ENCODE measurements around the gene OR1E2. TPM values are rescaled to one million over a fixed set of nuclear protein-coding genes. Genes with fewer than 3 reads are reported as not detected.
A peak's percentile ranks its signal among the peaks of the same experiment; 100 is the strongest.

OR1E2 gene, protein sequence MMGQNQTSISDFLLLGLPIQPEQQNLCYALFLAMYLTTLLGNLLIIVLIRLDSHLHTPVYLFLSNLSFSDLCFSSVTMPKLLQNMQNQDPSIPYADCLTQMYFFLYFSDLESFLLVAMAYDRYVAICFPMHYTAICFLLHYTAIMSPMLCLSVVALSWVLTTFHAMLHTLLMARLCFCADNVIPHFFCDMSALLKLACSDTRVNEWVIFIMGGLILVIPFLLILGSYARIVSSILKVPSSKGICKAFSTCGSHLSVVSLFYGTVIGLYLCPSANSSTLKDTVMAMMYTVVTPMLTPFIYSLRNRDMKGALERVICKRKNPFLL
- not detected for total RNA-seq
- long read RNA-seq, donor 1 = 0 reads
- long read RNA-seq, donor 2 = 0 reads

DNA sequence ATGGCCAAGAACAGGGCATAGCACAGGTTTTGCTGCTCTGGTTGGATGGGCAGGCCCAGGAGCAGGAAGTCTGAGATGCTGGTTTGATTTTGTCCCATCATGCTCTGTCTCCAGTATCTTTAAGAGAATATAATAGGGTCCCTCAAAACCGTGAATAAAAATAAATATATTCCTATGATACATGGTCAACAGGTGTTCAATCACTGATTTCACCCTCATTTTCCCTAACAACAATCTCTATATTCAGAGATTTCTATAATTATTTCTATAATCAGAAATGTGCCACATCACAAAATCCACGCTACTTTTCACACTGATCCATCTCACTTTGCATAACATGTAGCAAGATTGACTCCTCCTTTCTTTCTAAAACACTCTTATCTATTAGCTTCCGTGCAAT lies at the start of gene OR1E2:
OR1E2 (minus strand) TSS at position 101 of the 400 bp plus-strand sequence; CDS start at position 101, 0 bp downstream.
- intact Hi-C loops (cut with DNase I, micrococcal nuclease) = no loop called here
- no peak for ATAC-seq

GRCh38 chr17:3482852-3483251 lies 49.2 kb upstream of the OR1E2 start:
- TF ChIP-seq, protein P1, sequence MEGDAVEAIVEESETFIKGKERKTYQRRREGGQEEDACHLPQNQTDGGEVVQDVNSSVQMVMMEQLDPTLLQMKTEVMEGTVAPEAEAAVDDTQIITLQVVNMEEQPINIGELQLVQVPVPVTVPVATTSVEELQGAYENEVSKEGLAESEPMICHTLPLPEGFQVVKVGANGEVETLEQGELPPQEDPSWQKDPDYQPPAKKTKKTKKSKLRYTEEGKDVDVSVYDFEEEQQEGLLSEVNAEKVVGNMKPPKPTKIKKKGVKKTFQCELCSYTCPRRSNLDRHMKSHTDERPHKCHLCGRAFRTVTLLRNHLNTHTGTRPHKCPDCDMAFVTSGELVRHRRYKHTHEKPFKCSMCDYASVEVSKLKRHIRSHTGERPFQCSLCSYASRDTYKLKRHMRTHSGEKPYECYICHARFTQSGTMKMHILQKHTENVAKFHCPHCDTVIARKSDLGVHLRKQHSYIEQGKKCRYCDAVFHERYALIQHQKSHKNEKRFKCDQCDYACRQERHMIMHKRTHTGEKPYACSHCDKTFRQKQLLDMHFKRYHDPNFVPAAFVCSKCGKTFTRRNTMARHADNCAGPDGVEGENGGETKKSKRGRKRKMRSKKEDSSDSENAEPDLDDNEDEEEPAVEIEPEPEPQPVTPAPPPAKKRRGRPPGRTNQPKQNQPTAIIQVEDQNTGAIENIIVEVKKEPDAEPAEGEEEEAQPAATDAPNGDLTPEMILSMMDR (IDR thresholded peaks at IDR 0.05) = no peak
- intact Hi-C loops (cut with DNase I, micrococcal nuclease) = no loop called here
- H3K4me1 ChIP-seq (ENCODE audit: low read depth) = peaks cover 8% of the 10 kb centered on the region
- H3K4me3 ChIP-seq = no peak overlapping the region
- no peaks in the 10 kb centered on the region for H3K36me3 ChIP-seq (ENCODE audit: low read depth)
- no peak for DNase-seq
- ATAC-seq = no peak
- H3K9me3 ChIP-seq = no peaks in the 10 kb centered on the region

More for the DNA sequence above, at the start of gene OR1E2:
- Histone ChIP-seq H3K4me3 (no peak within 1 kb of the TSS), H3K9me3 (no peaks in the 10 kb centered on the region), H3K36me3 (ENCODE audit: low read depth) (no peaks in the 10 kb centered on the region), H3K4me1 (ENCODE audit: low read depth) (no peaks in the 10 kb centered on the region)
- no peak for DNase-seq
- TF ChIP-seq, protein P1 (IDR thresholded peaks at IDR 0.05) = no peak

- DNase-seq (no peak), ATAC-seq (no peak)
- Histone ChIP-seq H3K36me3 (ENCODE audit: low read depth) (no peaks in the 10 kb centered on the region), H3K4me3 (no peak overlapping the region), H3K9me3 (no peaks in the 10 kb centered on the region), H3K4me1 (ENCODE audit: low read depth) (peaks cover 21% of the 10 kb centered on the region)
- TF ChIP-seq, protein P1 (IDR thresholded peaks at IDR 0.05) = no peak
- intact Hi-C loops (cut with DNase I, micrococcal nuclease) = no loop called here
These were observed 46.3 kb upstream of the OR1E2 start for GRCh38 chr17:3479988-3480387.

DNA sequence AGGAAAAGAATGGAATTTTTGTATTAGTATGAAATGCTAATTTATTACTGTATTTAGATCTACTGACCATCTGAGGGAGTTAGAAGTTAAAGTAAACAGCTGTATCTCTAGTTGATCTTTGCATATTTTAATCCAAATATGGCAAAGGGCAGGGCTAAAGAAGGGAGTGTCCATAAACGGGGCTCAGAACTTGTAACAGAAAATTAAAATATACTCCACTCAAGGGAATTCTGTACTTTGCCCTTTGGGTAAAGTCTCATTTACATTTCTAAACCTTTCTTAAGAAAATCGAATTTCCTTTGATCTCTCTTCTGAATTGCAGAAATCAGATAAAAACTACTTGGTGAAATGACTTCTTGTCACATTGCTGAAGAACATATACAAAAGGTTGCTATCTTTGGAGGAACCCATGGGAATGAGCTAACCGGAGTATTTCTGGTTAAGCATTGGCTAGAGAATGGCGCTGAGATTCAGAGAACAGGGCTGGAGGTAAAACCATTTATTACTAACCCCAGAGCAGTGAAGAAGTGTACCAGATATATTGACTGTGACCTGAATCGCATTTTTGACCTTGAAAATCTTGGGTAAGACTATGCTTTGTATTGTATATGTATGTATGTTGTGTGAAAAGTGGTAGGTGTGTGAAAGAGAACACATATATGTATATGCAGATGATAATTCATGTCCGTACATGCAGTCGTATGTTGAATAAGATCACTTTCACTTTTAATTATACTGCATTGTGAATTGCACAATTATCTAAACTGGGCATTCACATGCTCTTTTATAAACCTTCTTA lies 42.4 kb upstream of the OR1E2 start, which contains the start of gene ASPA:
ASPA (plus strand) TSS at position 186 of the 799 bp plus-strand sequence; CDS start at position 349, 163 bp downstream.
- intact Hi-C loops (cut with DNase I, micrococcal nuclease) = no loop called here
- no peaks in the 10 kb centered on the region for H3K36me3 ChIP-seq (ENCODE audit: low read depth)
- no peak within 1 kb of the TSS for H3K4me3 ChIP-seq
- H3K4me1 ChIP-seq (ENCODE audit: low read depth) = peaks cover 35% of the 10 kb centered on the region
- DNase-seq = no peak
- peak; percentile 62 for ATAC-seq
- TF ChIP-seq, protein P1 (IDR thresholded peaks at IDR 0.05) = no peak
- H3K9me3 ChIP-seq = no peaks in the 10 kb centered on the region

DNA sequence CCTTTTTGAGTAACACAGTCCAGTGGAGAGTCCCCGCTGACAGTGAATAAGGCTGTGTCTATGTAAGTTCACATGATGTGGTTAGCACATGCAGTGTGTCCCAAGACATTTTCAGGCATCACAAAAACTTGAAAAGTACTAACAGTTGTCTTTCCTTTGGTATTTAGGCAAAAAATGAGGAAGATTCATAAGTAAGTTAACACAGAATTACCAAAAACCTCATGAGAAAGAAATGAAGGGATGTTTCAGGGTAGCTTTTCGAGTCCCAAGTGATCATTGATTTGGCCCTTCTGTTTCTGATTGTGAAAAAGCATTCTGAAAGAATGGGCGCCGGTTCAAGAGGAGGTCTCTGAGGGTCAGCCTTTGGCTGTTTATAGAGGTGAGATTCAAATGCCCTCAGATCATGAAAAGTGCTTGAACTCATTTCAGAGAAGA lies 41.6 kb upstream of the OR1E2 start:
- TF ChIP-seq, protein P1 (IDR thresholded peaks at IDR 0.05) = no peak
- Histone ChIP-seq H3K4me1 (ENCODE audit: low read depth) (peaks cover 35% of the 10 kb centered on the region), H3K9me3 (no peaks in the 10 kb centered on the region), H3K36me3 (ENCODE audit: low read depth) (no peaks in the 10 kb centered on the region), H3K4me3 (no peak overlapping the region)
- intact Hi-C loops (cut with DNase I, micrococcal nuclease) = no loop called here
- DNase-seq = peak in 1 of 3 donors; percentile 12
- no peak for ATAC-seq
